Activated CD4-positive, CD25-positive, alpha-beta regulatory T cell treated with anti-CD3 and anti-CD28 coated beads, Interleukin-2, amount 50 U/mL, for 72 hours (primary cell): Measurements from ENCODE around the gene DES.
"Not testable (repeated sequence)": the region's sequence is repeated elsewhere in the genome, so short reads cannot be mapped to it uniquely, and the experiment has no call there.

Experiments
- DNase-seq: peaks from one replicate; pipeline ENCODE4 v3.0.0; 2021

The DES gene

GRCh38 chr2:219418155-219419011 lies at the start of gene DES:
DES (plus strand) TSS chr2:219418377; CDS start chr2:219418463, 86 bp downstream.
- no peak for DNase-seq

- DNase-seq, result no peak
These were observed 49.4 kb upstream of the DES start for GRCh38 chr2:219368690-219369191.

GRCh38 chr2:219369447-219369861 lies 48.7 kb upstream of the DES start:
- no peak for DNase-seq

- no peak for DNase-seq
These were observed 39.9 kb upstream of the DES start for GRCh38 chr2:219378163-219378851.

- no peak for DNase-seq
These were observed 37.3 kb upstream of the DES start for GRCh38 chr2:219380926-219381325.

GRCh38 chr2:219381448-219381847 lies 36.7 kb upstream of the DES start:
- no peak for DNase-seq

- DNase-seq, result no peak
These were observed 34.0 kb upstream of the DES start for GRCh38 chr2:219384083-219384713.

GRCh38 chr2:219384859-219385258 lies 33.3 kb upstream of the DES start:
- DNase-seq, result no peak

- no peak for DNase-seq
These were observed 32.1 kb upstream of the DES start for GRCh38 chr2:219385958-219386520.

GRCh38 chr2:219386532-219387280 lies 31.5 kb upstream of the DES start:
- DNase-seq, result no peak

- peak; percentile 93 for DNase-seq
These were observed 30.7 kb upstream of the DES start, which contains the start of gene DNPEP for GRCh38 chr2:219387306-219388120. DNPEP (minus strand) TSS chr2:219387912; CDS start chr2:219387794, 118 bp downstream.

GRCh38 chr2:219388121-219388906 lies 29.9 kb upstream of the DES start:
- peak; percentile 99 for DNase-seq

GRCh38 chr2:219388907-219389156 lies 29.3 kb upstream of the DES start:
- DNase-seq, result no peak

- no peak for DNase-seq
These were observed 25.4 kb upstream of the DES start for GRCh38 chr2:219392754-219393153.

GRCh38 chr2:219395056-219395455 lies 23.1 kb upstream of the DES start:
- DNase-seq, result not testable (repeated sequence)

GRCh38 chr2:219395609-219396008 lies 22.6 kb upstream of the DES start:
- DNase-seq, result no peak

- DNase-seq, result no peak
These were observed 21.2 kb upstream of the DES start for GRCh38 chr2:219396863-219397457.

- no peak for DNase-seq
These were observed 19.3 kb upstream of the DES start for GRCh38 chr2:219398721-219399363.

- DNase-seq, result no peak
These were observed 18.3 kb upstream of the DES start for GRCh38 chr2:219399716-219400478.
